ENCODE results near the gene CTSL.

The CTSL gene

DNA sequence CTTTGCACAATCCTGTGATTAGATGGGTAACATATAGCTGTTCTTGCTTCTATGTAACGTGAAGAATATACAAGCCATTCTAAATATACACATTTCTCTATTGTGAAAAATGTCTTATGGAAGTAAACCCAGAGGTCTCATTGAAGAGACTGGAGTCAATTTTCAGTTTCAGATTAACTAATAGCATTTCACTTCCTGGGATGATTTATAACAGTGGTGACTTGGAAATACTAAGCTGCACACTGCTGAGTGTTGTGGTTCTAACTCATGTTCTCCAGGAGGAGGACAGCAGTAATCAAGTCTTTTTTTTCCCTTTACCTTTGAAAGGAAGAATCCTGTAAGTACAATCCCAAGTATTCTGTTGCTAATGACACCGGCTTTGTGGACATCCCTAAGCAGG, 3.3 kb downstream of the CTSL start:
- Histone ChIP-seq H3K36me3 (ENCODE audit: insufficient read depth) (no peaks in the 10 kb centered on the region), H3K4me2 (no peak overlapping the region), H3K27me3 (ENCODE audit: insufficient read depth, low read depth) (no peaks in the 10 kb centered on the region), H3K4me1 (ENCODE audit: low read depth, poor library complexity, severe bottlenecking) (peaks cover 7% of the 10 kb centered on the region), H3K9ac (no peak overlapping the region), H4K20me1 (ENCODE audit: insufficient read depth) (no peaks in the 10 kb centered on the region), H3K79me2 (ENCODE audit: insufficient read depth, low read depth) (no peaks in the 10 kb centered on the region), H3K27ac (no peak overlapping the region), H2AFZ (ENCODE audit: low read depth) (no peak overlapping the region), H3K4me3 (IDR thresholded peaks at IDR 0.05; ENCODE audit: insufficient read depth, low read depth, low read length) (no peak overlapping the region)
- TF ChIP-seq, protein P1, sequence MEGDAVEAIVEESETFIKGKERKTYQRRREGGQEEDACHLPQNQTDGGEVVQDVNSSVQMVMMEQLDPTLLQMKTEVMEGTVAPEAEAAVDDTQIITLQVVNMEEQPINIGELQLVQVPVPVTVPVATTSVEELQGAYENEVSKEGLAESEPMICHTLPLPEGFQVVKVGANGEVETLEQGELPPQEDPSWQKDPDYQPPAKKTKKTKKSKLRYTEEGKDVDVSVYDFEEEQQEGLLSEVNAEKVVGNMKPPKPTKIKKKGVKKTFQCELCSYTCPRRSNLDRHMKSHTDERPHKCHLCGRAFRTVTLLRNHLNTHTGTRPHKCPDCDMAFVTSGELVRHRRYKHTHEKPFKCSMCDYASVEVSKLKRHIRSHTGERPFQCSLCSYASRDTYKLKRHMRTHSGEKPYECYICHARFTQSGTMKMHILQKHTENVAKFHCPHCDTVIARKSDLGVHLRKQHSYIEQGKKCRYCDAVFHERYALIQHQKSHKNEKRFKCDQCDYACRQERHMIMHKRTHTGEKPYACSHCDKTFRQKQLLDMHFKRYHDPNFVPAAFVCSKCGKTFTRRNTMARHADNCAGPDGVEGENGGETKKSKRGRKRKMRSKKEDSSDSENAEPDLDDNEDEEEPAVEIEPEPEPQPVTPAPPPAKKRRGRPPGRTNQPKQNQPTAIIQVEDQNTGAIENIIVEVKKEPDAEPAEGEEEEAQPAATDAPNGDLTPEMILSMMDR (conservative IDR thresholded peaks at IDR 0.05; ENCODE audit: low read depth, low read length), result no peak

DNA sequence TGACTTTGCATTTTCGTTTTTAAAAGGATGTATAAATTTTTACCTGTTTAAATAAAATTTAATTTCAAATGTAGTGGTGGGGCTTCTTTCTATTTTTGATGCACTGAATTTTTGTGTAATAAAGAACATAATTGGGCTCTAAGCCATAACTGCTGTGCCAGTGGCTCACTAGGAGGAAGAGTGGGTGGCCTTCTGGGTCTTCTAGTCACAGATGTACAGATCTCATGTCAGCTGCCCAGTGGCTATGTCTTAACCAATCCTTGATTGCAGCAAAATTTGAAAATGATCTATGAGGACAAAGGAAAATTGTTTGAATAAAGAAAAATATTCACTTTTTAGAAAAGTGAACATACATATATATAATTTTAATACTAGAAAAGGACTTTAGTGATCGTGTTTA, 5.4 kb downstream of the CTSL start:
- Histone ChIP-seq H3K4me2 (no peak overlapping the region), H2AFZ (ENCODE audit: low read depth) (no peak overlapping the region), H3K4me3 (IDR thresholded peaks at IDR 0.05; ENCODE audit: insufficient read depth, low read depth, low read length) (no peak overlapping the region), H3K79me2 (ENCODE audit: insufficient read depth, low read depth) (no peaks in the 10 kb centered on the region), H3K27me3 (ENCODE audit: insufficient read depth, low read depth) (no peaks in the 10 kb centered on the region), H3K4me1 (ENCODE audit: low read depth, poor library complexity, severe bottlenecking) (peaks cover 7% of the 10 kb centered on the region), H4K20me1 (ENCODE audit: insufficient read depth) (no peaks in the 10 kb centered on the region), H3K9ac (no peak overlapping the region), H3K27ac (no peak overlapping the region), H3K36me3 (ENCODE audit: insufficient read depth) (no peaks in the 10 kb centered on the region)
- TF ChIP-seq, protein P1 (conservative IDR thresholded peaks at IDR 0.05; ENCODE audit: low read depth, low read length), result no peak

DNA sequence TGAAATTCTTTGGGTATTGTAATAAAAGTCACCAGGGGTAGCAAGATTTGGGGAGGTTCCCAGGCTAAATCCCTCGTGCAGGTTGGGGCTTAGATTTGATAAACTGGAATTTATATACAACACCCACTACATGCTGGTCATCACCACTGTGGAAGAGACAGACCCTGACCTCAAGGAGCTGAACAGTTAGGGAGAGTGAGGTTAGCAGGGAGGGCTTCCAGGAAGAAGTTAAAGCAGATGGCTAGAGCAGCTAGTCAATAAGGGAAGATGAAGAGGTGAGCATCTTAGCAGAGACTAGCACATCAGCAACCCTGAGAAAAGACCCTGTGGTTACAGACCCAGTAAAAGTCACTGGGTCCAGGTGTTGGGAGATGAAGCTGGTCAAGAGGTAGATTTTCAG, 6.4 kb downstream of the CTSL start:
- H4K20me1 ChIP-seq (ENCODE audit: insufficient read depth), result no peaks in the 10 kb centered on the region
- H3K79me2 ChIP-seq (ENCODE audit: insufficient read depth, low read depth), result no peaks in the 10 kb centered on the region
- H3K4me1 ChIP-seq (ENCODE audit: low read depth, poor library complexity, severe bottlenecking), result no peaks in the 10 kb centered on the region
- H3K4me3 ChIP-seq (IDR thresholded peaks at IDR 0.05; ENCODE audit: insufficient read depth, low read depth, low read length), result no peak overlapping the region
- H3K27me3 ChIP-seq (ENCODE audit: insufficient read depth, low read depth), result no peaks in the 10 kb centered on the region
- no peak overlapping the region for H3K27ac ChIP-seq
- H2AFZ ChIP-seq (ENCODE audit: low read depth), result no peak overlapping the region
- TF ChIP-seq, protein P1 (conservative IDR thresholded peaks at IDR 0.05; ENCODE audit: low read depth, low read length), result no peak
- no peak overlapping the region for H3K9ac ChIP-seq
- H3K4me2 ChIP-seq, result no peak overlapping the region
- no peaks in the 10 kb centered on the region for H3K36me3 ChIP-seq (ENCODE audit: insufficient read depth)

DNA sequence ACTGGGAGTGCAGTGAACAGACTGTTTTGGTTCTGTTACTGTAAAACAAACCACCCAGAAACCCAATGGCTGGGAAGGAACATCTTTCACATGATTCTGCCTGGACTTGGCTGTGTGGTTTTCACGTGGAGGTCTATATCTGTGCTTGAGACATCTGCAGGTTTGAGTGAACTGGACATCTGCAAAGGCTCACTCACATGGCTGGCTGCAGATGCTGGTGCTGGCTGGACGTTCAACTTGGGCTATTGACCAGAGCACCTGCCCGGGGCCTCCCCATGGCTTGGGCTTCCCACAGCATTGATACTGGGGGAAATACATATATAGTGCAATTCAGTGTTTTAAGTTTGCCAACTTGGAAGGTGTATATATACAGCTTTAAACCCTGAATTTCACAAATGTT, 6.8 kb downstream of the CTSL start:
- H3K27me3 ChIP-seq (ENCODE audit: insufficient read depth, low read depth), result no peaks in the 10 kb centered on the region

More for the DNA sequence above, 6.8 kb downstream of the CTSL start:
- H3K9ac ChIP-seq, result no peak overlapping the region
- no peak overlapping the region for H3K4me2 ChIP-seq
- no peaks in the 10 kb centered on the region for H3K79me2 ChIP-seq (ENCODE audit: insufficient read depth, low read depth)
- no peak overlapping the region for H3K27ac ChIP-seq
- no peak overlapping the region for H2AFZ ChIP-seq (ENCODE audit: low read depth)
- TF ChIP-seq, protein P1 (conservative IDR thresholded peaks at IDR 0.05; ENCODE audit: low read depth, low read length), result no peak
- no peaks in the 10 kb centered on the region for H4K20me1 ChIP-seq (ENCODE audit: insufficient read depth)
- H3K36me3 ChIP-seq (ENCODE audit: insufficient read depth), result no peaks in the 10 kb centered on the region
- no peaks in the 10 kb centered on the region for H3K4me1 ChIP-seq (ENCODE audit: low read depth, poor library complexity, severe bottlenecking)
- no peak overlapping the region for H3K4me3 ChIP-seq (IDR thresholded peaks at IDR 0.05; ENCODE audit: insufficient read depth, low read depth, low read length)

Data from KMS-11 (cell line).